Measurements from ENCODE around the gene DYRK4.
"Not testable (repeated sequence)": the region's sequence is repeated elsewhere in the genome, so short reads cannot be mapped to it uniquely, and the experiment has no call there.

Gene DYRK4

DNA sequence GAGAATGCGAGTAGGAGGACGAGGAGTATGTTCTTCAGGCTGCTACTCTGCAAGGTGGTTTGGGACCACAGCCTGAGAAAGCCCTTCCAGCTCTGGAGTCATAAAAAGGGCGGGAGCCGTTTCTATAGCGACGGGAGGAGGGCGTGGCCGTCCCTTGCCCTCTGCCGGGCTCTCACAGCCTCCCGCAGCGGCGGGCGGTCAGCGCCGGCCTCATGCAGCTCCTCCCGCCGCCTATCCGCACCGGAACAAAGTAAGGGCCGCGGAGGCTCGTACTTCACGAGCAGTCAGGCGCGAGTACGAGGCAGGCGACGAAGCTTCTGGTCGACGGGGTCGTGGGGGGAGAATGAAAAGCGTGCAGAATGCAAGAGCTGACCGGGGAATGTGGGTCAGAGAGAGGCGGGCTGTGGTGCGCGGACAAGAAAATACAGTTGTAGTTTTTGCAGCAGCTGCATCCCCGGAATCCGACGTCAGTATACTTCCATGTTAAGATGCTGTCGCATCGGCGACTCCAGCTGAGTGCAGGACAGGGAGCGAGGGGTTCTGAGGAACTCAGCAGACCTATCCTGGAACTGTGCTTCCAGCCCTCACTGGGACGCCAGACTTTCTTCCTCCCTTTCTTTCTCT, at the start of gene DYRK4:
Gene DYRK4 (plus strand): TSS at position 175 of the 624 bp plus-strand sequence. CDS start 38 bp downstream, at position 213.
- DNase-seq: peak; percentile 75

- DNase-seq: no peak
Observed at GRCh38 chr12:4518106-4518728, 43.8 kb upstream of the DYRK4 start.

DNA sequence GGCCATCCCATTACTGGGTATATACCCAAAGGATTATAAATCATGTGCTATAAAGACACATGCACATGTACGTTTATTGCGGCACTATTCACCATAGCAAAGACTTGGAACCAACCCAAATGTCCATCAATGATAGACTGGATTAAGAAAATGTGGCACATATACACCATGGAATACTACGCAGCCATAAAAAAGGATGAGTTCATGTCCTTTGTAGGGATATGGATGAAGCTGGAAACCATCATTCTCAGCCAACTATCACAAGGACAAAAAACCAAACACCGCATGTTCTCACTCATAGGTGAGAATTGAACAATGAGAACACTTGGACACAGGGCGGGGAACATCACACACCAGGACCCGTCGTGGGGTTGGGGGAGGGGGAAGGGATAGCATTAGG, 38.6 kb upstream of the DYRK4 start:
- DNase-seq: not testable (repeated sequence)

DNA sequence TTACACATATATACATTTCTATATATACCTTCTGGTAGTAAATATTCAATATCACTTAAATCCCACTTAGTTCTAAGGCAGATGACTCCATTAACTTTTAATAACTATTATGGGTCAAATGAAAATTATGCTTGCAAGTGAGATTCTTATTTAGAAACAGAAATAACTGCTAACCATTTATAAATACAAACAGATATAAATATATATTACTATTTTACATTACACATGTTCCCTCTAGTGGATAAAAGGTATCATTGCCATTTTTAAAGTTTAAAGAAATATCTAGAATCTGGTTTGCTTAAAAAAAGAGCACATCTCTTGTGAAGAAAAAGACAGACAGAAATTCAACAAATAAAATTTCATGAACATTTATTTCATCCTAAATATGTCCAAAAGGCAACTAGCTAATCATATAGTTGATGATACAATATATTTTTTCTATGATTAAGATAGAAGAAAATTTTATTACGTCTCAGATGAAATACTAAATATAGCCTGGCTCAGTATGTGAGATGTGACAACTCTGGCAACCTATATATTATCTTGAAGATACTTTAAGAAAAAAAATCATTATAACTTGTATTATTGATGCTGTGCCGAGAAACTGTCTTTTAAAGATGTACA, 35.0 kb upstream of the DYRK4 start:
- DNase-seq: no peak

- no peak for DNase-seq
Observed at GRCh38 chr12:4530160-4530559, 31.8 kb upstream of the DYRK4 start.

DNA sequence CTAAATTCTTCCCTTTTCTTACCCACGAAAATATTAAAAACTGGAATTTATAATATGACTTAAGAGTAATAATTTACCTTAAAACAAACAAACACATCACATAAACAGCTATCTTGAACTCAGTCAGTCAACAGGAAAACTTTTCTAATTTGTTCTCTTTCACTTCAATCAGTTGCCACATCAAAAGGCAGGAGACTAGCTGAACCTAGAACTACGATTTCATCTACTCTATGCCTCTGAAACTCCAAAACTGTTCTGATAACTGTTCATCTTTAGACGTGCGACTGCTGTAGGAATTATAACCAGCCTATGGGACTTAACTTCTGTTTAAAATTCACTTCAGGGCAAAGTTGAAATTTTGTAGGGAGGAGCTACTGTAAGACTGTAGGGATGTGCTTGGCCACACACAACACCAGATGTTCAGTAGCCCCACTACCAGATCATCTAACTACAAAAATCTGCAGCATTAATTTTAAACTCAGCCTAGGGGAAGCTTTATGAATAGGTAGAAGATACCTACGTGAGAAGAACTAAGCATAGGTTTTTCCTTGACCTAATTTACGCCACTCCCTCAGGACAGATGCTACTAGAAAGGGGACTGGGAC, 30.9 kb upstream of the DYRK4 start:
- DNase-seq: no peak

DNA sequence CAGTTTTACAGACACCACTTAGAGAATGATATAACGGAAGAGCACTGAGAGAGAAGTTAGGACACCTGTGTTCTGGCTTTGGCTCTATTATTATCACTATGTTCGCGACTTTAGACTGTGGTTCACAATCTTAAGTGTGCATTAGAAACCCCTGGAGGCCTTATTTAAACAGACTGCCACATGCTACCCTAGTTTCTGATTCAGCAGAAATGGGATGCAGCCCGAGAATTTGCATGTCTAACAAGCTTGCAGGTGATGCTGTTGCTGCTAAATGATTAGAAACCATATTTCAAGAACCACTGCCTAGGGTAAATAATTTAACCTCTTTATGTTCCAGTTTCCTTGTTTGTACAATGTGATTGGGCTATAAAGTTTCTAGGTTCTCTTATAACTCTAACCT, 26.9 kb upstream of the DYRK4 start:
- DNase-seq: no peak

DNA sequence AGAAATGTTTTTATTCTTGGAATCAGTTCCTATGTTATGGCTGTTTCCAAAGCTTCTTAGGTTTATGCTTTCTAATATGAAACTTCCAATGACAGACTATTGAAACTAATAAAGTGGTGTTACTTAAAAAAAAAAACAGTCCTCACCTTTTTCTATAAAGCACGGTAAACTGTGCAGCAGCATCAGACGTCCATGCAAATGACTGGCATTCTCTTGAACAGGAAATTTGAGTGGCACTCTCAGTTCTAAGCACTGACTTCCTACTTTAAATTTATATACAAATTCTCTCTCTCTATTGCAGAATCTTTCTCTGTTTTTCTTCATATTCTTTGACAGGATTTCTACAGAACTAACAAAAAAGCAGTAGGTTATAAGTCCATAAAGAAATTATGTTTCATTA, 26.1 kb upstream of the DYRK4 start:
- no peak for DNase-seq

- DNase-seq: peak; percentile 91
Observed at GRCh38 chr12:4538207-4539160, 23.5 kb upstream of the DYRK4 start, which contains the start of gene RAD51AP1. RAD51AP1 (plus strand) TSS chr12:4538890; CDS start chr12:4538940, 50 bp downstream.

GRCh38 chr12:4539167-4539870, 22.7 kb upstream of the DYRK4 start:
- DNase-seq: no peak

- DNase-seq: no peak
Observed at GRCh38 chr12:4540170-4540569, 21.8 kb upstream of the DYRK4 start.

GRCh38 chr12:4540638-4541037, 21.4 kb upstream of the DYRK4 start:
- no peak for DNase-seq

DNA sequence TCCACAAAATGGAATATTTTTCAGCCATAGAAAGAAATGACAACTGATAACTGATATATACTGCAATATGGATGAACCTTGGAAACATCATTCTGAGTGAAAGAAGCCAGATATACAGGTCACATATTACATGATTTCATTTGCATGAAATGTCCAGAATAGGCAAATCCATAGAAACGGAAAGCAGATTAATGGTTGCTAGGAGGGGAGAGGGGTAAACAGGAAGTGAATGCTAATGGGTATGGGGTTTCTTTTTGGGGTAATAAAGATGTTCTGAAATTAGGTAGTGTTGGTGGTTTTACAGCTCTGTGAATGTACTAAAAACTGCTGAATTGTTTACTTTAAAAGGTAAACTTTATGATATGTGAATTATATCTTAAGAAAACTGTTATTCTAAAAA, 16.8 kb upstream of the DYRK4 start:
- DNase-seq: no peak

- DNase-seq: no peak
Observed at GRCh38 chr12:4552191-4552590, 9.8 kb upstream of the DYRK4 start.

DNA sequence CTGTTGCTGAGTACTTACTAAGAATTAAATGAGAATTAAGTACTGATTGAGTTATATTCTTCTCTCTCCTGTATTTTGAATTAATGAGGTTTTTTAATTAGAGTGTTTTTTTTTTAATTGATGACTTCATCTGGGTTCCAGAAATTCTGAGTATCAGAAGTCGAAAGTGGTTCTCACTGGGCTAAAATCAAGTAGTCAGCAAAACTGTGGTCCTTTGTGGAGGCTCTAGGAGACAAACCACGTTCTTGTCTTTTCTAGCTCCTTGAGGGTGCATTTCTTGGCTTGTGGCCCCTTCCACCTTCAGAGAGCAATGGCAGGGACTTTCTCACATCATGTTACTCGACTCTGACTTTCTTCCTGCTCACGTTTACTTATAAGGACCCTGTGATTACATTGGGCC, 8.1 kb upstream of the DYRK4 start:
- no peak for DNase-seq

- DNase-seq: no peak
Observed at GRCh38 chr12:4555804-4556203, 6.2 kb upstream of the DYRK4 start.

DNA sequence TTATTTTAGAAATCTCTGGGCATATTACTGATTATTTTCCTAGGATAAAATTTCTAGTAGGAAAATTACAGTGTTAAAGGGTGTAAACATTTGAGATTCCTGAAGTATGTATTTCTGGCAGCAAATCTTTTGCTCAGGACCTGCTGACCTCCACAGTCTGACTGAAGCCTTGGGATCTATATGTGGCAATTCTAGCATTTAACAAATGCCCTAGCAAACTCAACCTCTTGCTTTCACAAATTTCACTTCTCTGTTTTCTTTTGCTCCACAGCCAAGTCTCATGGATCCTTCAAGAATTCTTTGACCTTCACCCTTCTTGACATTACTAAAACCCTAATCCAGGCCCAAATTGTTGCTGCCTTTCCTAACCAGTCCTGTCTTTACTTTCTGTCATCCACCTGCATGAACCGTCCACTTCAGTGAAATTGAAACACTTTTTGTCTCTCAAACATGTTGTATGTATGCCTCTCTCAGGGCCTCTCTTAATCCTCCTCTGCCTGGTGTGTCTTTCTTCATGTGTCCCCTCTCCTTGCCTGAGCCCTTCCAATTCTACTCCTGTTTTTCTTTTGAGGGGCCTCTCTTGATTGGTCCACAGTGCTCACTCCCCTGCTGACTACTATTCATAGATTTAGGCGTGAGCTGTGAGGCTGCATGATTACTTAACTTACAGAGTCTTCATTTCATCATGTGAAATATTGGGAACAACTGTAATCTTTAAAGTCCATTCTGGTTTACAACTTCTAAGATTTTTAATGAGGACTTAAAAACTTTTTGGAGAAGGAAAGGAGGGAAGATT, 5.1 kb upstream of the DYRK4 start:
- DNase-seq: no peak

DNA sequence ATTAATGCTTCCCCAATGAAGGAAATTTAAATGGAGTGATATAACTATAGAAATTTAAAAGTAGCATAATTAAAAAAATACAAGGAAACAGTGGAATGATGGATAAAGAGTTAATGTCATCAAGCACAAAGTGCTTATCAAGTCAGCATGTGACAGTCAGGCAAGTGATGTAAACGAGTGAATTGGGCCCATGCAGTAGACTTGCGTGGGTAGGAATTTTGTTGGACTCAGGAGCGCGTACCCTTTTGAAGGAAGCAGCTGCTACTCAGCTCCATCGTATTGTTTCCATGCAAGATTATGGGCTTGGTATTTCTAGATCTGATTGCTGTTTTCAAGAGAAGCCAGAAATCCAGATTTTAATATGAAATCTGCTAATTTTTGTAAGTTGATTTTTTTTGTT, 4.4 kb upstream of the DYRK4 start:
- no peak for DNase-seq

DNA sequence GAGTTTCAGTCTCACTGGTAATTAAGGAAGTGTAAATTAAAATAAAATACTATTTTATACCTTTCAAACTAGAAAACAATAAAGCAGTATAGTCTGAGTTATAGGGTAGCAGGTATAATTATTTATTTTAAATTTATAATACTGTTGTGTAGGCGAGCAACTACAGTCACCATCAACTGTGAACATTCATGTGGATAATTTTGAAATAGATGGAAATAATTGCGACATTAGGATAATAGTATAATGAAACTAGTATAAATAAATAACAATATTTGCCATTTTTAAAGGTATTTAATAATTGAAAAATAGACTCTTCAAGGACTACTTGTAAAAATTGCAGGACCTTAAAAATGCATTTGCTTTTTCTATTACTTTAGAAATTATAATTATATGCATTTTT, 3.8 kb upstream of the DYRK4 start:
- no peak for DNase-seq

GRCh38 chr12:4563336-4563735, 1.3 kb downstream of the DYRK4 start:
- no peak for DNase-seq

DNA sequence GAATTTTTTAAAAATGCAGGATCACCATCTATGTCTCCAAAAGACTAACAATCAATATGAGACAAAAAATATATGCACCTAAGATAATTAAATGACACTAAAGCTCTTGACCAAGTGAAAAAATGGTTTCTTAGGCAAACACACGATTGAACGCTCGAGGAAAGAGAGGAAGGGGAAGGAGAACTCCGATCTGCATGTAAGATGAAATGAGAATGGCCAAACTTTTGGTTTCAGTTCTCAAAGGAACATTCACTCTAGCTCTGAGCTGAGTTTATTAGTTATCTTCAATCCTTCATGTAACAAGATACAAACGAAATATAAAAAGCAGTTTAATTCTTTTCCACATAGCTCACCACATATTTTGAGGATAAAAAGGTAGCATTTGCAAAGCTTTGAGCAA, 2.8 kb downstream of the DYRK4 start:
- no peak for DNase-seq
